Measurements from ENCODE around the gene OBI1. TPM values are rescaled to one million over a fixed set of nuclear protein-coding genes. Genes with fewer than 3 reads are reported as not detected.

The OBI1 gene
- polyA plus RNA-seq, 2 of the 4 experiments (the other 2 are of a cell fraction), result 8.7 to 13.9 TPM

DNA sequence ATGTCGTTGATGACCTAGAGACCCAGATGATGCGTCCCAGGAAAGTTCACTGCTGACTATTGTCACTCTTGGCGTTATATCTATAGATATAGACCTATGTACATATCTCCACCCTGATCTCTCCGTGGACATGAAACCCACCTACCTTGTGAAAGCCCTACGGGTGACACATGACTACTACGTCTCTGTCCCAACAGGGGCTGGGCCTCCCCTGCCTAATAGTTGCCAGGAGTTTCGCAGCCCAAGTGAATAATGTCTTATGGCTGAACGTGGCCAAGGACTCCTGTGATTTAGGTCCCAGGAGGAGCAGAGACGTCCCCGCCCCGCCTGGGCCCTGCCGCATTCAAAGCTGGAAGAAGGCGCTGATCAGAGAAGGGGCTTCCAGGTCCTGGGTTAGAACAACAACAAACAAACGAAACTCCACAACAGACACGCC lies 50.7 kb downstream of the OBI1 start:
- ATAC-seq (no peak), FAIRE-seq (no peak), DNase-seq (ENCODE audit: low read depth in 1 of 2, low spot score in 1 of 2) (no peak)
- H3K4me3 ChIP-seq, result peak overlapping the region; percentile 62; the same call in 2 of the 3 replicates
- POLR2A ChIA-PET, result no interaction called here
- no peak for TF ChIP-seq BHLHE40 (IDR thresholded peaks at IDR 0.05; ENCODE audit: low read depth, low read length)
- H3K27ac ChIP-seq, result no peak overlapping the region
- 78% methylated on average over 9 of the region's 15 CpGs for WGBS (ENCODE audit: missing lambda C conversion rate)
- peak overlapping the region; percentile 98 for H3K4me2 ChIP-seq
- CTCF ChIA-PET, result no interaction called here
- 0 out of 3 replicates have a peak, but pooled peaks cover 5% of the 10 kb centered on the region for H3K4me1 ChIP-seq
- H3K9me3 ChIP-seq, result no peaks in the 10 kb centered on the region

GRCh38 chr13:78607409-78608251 lies 51.3 kb downstream of the OBI1 start:
- WGBS (ENCODE audit: missing lambda C conversion rate), result 89% methylated on average over 12 of the region's 42 CpGs
- DNase-seq (ENCODE audit: low read depth in 1 of 2, low spot score in 1 of 2) (no peak), ATAC-seq (no peak), FAIRE-seq (no peak)
- Histone ChIP-seq H3K4me1 (0 out of 3 replicates have a peak, but pooled peaks cover 5% of the 10 kb centered on the region), H3K27ac (no peak overlapping the region), H3K4me2 (no peak overlapping the region), H3K9me3 (no peaks in the 10 kb centered on the region), H3K4me3 (no peak overlapping the region)
- POLR2A ChIA-PET, result no interaction called here
- TF ChIP-seq, protein P1, sequence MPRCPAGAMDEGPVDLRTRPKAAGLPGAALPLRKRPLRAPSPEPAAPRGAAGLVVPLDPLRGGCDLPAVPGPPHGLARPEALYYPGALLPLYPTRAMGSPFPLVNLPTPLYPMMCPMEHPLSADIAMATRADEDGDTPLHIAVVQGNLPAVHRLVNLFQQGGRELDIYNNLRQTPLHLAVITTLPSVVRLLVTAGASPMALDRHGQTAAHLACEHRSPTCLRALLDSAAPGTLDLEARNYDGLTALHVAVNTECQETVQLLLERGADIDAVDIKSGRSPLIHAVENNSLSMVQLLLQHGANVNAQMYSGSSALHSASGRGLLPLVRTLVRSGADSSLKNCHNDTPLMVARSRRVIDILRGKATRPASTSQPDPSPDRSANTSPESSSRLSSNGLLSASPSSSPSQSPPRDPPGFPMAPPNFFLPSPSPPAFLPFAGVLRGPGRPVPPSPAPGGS (IDR thresholded peaks at IDR 0.05), result no peak
- TF ChIP-seq SMC3 (IDR thresholded peaks at IDR 0.05) (no peak), BHLHE40 (IDR thresholded peaks at IDR 0.05; ENCODE audit: low read depth, low read length) (no peak), JUN (IDR thresholded peaks at IDR 0.05) (no peak), RFX5 (IDR thresholded peaks at IDR 0.05) (no peak), POLR2AphosphoS2 (conservative IDR thresholded peaks at IDR 0.05; ENCODE audit: low read length) (no peak), RAD21 (conservative IDR thresholded peaks at IDR 0.05 in 1 of 2, IDR thresholded peaks at IDR 0.05 in 1 of 2) (no peak), KDM5A (IDR thresholded peaks at IDR 0.05) (no peak), JUNB (IDR thresholded peaks at IDR 0.05) (no peak), ELK1 (IDR thresholded peaks at IDR 0.05; ENCODE audit: low read depth, low read length) (no peak), FOXS1 (CRISPR knock-in tag; IDR thresholded peaks at IDR 0.05) (no peak), SREBF2 (IDR thresholded peaks at IDR 0.05) (no peak), RARB (CRISPR knock-in tag; IDR thresholded peaks at IDR 0.05) (no peak), ATOH8 (CRISPR knock-in tag; IDR thresholded peaks at IDR 0.05; ENCODE audit: low read depth) (no peak)
- TF ChIP-seq, protein P2, sequence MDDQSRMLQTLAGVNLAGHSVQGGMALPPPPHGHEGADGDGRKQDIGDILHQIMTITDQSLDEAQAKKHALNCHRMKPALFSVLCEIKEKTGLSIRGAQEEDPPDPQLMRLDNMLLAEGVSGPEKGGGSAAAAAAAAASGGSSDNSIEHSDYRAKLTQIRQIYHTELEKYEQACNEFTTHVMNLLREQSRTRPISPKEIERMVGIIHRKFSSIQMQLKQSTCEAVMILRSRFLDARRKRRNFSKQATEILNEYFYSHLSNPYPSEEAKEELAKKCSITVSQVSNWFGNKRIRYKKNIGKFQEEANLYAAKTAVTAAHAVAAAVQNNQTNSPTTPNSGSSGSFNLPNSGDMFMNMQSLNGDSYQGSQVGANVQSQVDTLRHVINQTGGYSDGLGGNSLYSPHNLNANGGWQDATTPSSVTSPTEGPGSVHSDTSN (IDR thresholded peaks at IDR 0.05), result no peak
- TF ChIP-seq, protein P3, sequence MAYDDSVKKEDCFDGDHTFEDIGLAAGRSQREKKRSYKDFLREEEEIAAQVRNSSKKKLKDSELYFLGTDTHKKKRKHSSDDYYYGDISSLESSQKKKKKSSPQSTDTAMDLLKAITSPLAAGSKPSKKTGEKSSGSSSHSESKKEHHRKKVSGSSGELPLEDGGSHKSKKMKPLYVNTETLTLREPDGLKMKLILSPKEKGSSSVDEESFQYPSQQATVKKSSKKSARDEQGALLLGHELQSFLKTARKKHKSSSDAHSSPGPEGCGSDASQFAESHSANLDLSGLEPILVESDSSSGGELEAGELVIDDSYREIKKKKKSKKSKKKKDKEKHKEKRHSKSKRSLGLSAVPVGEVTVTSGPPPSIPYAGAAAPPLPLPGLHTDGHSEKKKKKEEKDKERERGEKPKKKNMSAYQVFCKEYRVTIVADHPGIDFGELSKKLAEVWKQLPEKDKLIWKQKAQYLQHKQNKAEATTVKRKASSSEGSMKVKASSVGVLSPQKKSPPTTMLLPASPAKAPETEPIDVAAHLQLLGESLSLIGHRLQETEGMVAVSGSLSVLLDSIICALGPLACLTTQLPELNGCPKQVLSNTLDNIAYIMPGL (CRISPR knock-in tag; IDR thresholded peaks at IDR 0.05; ENCODE audit: borderline replicate concordance), result no peak
- TF ChIP-seq, protein P4, sequence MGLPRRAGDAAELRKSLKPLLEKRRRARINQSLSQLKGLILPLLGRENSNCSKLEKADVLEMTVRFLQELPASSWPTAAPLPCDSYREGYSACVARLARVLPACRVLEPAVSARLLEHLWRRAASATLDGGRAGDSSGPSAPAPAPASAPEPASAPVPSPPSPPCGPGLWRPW (IDR thresholded peaks at IDR 0.05), result no peak
- TF ChIP-seq, protein P5, sequence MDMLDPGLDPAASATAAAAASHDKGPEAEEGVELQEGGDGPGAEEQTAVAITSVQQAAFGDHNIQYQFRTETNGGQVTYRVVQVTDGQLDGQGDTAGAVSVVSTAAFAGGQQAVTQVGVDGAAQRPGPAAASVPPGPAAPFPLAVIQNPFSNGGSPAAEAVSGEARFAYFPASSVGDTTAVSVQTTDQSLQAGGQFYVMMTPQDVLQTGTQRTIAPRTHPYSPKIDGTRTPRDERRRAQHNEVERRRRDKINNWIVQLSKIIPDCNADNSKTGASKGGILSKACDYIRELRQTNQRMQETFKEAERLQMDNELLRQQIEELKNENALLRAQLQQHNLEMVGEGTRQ (IDR thresholded peaks at IDR 0.05), result no peak
- CTCF ChIA-PET, result no interaction called here
